SK-N-MC (cell line): ENCODE measurements around the gene PRKAR1B.

Source experiments
- EZH2 ChIP-seq: fragments of 200-600 bp; sonication (generic); IDR thresholded peaks from one replicate; pipeline ENCODE4 v1.6.1; 2017; ENCODE audit warnings: antibody characterized with exemption
- FOXP2 ChIP-seq: optimal IDR thresholded peaks from 2 replicates; pipeline ENCODE3; 2011; ENCODE audit warnings: mild to moderate bottlenecking, moderate library complexity; ENCODE audit not compliant: insufficient read depth; ENCODE audit errors: extremely low read length, control extremely low read depth
- POLR2AphosphoS5 ChIP-seq: IDR thresholded peaks from 2 replicates; pipeline ENCODE4 v1.6.1; 2012; ENCODE audit warnings: mild to moderate bottlenecking, low read depth, low read length, borderline replicate concordance

DNA sequence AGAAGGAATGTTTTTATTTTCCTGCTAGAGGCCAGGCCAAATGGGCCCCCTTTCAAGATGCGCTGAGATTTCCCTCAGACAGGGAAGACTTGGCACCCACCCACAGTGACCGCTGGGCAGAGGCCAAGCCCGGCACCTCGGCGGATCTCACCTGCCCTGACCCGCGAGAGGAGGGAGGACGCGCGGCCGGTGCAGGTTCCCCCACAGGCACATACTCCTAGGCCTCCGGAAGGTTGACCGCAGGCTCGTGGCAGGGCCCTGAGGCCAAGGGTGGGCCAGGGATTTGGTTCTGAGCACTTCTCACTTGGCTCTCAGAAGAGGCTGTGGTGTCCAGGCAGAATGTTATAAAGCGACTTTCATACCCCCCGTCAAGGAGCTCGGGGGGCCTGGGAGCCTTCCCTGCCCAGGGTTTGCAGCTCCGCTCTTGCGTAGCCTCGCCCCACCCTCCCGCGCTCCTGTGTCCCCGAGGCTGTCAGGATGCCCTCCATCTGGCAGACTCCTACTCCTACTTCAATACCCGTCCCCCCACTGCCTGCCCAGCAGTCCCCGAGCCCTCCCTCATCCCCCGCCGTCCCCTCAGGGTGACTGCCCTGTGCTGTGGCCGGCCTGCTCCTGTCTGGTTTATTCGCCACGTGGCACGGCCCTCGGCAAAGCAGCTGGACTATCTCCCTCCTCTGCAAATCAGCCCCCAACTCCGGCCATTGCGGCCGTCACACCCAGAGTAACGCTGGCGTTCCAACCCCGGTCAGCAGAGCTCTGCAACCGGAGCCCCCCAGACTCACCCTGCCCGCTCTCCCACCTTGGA, 156.9 kb downstream of the PRKAR1B start:
- no peak for TF ChIP-seq POLR2AphosphoS5
- TF ChIP-seq EZH2 = no peak
- no peak for TF ChIP-seq FOXP2
